A549 (cell line): ENCODE data around the gene AARSD1.

ENCODE experiments used
- BCL3 ChIP-seq: fragments of >200 bp; sonication (Bioruptor Twin); formaldehyde crosslinking; IDR thresholded peaks from 3 replicates; pipeline ENCODE4 v1.6.1; 2016
- CTCF ChIP-seq: fragments of >200 bp; sonication (Bioruptor Twin); formaldehyde crosslinking; IDR thresholded peaks from 3 replicates; pipeline ENCODE4 v1.5.1; 2016
- SMC3 ChIP-seq: fragments of >200 bp; sonication (Bioruptor Twin); formaldehyde crosslinking; IDR thresholded peaks from 3 replicates; pipeline ENCODE4 v1.6.1; 2018; ENCODE audit warnings: inconsistent platforms

DNA sequence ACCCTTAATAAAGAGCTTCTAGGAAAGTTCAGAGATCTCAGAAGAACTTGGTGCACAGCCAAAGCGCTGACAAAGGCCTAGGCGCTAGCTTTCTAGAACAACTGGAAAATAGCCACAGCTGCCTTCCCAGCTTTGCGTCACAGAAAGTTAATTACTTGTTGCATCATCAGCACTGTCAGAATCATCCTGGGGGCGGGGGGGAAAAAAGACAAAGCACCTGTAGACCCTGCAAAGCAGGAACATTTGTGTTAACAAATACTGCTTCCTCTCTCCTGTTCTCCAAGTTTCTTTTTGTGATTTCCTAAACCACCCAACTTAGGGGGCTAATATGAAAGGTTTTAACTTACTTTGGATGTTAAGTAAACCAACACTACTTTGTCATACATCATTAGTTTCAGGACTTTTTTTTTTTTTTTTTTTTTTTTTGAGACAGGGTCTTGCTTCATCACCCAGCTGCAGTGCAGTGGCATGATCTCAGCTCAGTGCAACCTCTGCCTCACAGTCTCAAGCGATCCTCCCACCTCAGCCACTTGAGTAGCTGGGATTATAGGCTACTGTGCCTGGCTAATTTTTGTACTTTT lies 4.8 kb upstream of the AARSD1 start:
- TF ChIP-seq SMC3 (no peak), BCL3 (no peak), CTCF (no peak)
